Measurements from ENCODE around the gene ORAI2.
A peak's percentile ranks its signal among the peaks of the same experiment; 100 is the strongest.

The ORAI2 gene

DNA sequence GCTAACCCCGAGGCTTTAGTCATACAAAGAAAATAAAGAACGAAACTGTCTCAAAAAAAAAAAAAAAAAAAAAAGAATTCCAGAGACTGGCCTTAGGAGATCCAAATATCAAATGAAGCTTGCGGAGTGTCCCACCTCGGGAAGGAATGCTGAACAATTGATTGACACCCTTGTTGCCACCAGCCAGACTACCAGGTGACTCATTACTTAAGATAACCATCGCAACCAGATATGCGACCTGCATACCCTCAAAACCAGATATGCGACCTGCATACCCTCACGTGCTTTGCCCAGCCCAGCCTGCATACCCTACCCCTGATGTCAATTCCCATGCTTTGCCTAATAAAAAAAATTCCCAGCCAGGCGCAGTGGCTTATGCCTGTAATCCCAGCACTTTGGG, 39.9 kb upstream of the ORAI2 start:
- no peak for DNase-seq
- H3K9me3 Mint-ChIP-seq: no peaks in the 10 kb centered on the region
- no peaks in the 10 kb centered on the region for H3K27me3 Mint-ChIP-seq (ENCODE audit: low read depth, poor library complexity)

DNA sequence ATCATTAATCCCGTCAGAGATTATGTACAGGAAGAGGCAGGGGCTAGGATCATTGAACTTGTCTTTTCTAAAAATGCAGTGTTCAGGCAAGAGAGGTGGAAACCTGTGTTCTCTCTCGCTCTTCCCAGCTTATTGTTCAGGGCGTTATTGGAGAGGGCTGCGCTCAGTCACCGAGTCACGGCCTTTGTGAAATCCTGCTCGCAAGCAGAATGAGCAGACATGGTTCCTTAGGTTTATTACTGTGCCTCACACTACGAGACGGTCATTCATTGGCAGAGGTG, 37.8 kb upstream of the ORAI2 start:
- H3K4me1 Mint-ChIP-seq: peaks cover 18% of the 10 kb centered on the region
- no peak for DNase-seq
- TF ChIP-seq, protein P1, sequence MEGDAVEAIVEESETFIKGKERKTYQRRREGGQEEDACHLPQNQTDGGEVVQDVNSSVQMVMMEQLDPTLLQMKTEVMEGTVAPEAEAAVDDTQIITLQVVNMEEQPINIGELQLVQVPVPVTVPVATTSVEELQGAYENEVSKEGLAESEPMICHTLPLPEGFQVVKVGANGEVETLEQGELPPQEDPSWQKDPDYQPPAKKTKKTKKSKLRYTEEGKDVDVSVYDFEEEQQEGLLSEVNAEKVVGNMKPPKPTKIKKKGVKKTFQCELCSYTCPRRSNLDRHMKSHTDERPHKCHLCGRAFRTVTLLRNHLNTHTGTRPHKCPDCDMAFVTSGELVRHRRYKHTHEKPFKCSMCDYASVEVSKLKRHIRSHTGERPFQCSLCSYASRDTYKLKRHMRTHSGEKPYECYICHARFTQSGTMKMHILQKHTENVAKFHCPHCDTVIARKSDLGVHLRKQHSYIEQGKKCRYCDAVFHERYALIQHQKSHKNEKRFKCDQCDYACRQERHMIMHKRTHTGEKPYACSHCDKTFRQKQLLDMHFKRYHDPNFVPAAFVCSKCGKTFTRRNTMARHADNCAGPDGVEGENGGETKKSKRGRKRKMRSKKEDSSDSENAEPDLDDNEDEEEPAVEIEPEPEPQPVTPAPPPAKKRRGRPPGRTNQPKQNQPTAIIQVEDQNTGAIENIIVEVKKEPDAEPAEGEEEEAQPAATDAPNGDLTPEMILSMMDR (IDR thresholded peaks at IDR 0.05): no peak
- H3K9me3 Mint-ChIP-seq: no peaks in the 10 kb centered on the region
- peak overlapping the region; percentile 99 for H3K27ac Mint-ChIP-seq
- H3K36me3 Mint-ChIP-seq (ENCODE audit: low read depth): peaks cover 46% of the 10 kb centered on the region
- no peaks in the 10 kb centered on the region for H3K27me3 Mint-ChIP-seq (ENCODE audit: low read depth, poor library complexity)
- H3K4me3 Mint-ChIP-seq: peak overlapping the region; percentile 97

More for the DNA sequence above, 39.9 kb upstream of the ORAI2 start:
- TF ChIP-seq, protein P1 (IDR thresholded peaks at IDR 0.05): no peak
- H3K36me3 Mint-ChIP-seq (ENCODE audit: low read depth): peaks cover 28% of the 10 kb centered on the region
- H3K4me3 Mint-ChIP-seq: no peak overlapping the region
- peaks cover 18% of the 10 kb centered on the region for H3K4me1 Mint-ChIP-seq
- H3K27ac Mint-ChIP-seq: no peak overlapping the region

DNA sequence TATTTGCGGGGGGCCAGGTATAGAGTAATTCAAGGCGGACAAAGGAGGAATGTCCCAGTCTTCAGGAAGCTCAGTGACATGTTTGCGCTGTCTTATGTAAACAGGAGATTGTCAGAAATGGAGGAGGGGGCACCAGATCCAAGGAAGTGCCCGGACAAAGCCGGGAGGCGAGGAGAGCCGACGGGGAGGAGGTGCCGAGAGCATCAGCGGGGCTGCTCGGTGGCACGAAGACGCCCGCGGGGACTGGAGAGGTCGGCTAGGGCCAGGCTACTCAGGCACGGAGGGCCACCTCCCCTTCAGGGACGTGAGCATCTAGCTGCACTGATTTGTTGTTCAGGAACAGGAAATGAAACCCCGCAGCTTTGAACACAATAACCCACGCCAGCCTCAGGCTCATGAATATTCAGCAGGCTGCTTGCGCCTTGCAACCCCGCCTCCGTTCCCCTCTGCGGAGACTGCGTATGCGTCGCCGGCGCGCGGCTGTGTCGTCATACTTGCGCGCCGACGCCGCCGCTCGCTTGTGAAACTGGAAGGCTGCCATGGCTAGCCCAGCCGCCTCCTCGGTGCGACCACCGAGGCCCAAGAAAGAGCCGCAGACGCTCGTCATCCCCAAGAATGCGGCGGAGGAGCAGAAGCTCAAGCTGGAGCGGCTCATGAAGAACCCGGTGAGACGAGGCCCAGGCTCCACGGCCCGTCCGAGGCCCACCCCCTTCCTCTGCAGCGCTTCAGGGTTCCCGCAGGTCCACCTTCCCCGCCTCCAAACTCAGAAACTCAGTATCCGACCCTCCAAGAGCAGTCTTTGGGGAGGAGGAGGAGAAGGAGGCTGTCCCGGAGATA, 37.3 kb upstream of the ORAI2 start, which contains the start of gene PRKRIP1:
PRKRIP1 (plus strand) TSS at position 491 of the 837 bp plus-strand sequence; CDS start at position 540, 49 bp downstream.
- TF ChIP-seq, protein P1 (IDR thresholded peaks at IDR 0.05): no peak
- Mint-ChIP-seq H3K4me3 (peak within 1 kb of the TSS; percentile 97), H3K4me1 (peaks cover 18% of the 10 kb centered on the region), H3K27ac (peak within 1 kb of the TSS; percentile 99), H3K36me3 (ENCODE audit: low read depth) (peaks cover 52% of the 10 kb centered on the region), H3K9me3 (no peaks in the 10 kb centered on the region), H3K27me3 (ENCODE audit: low read depth, poor library complexity) (no peaks in the 10 kb centered on the region)
- peak; percentile 78 for DNase-seq

DNA sequence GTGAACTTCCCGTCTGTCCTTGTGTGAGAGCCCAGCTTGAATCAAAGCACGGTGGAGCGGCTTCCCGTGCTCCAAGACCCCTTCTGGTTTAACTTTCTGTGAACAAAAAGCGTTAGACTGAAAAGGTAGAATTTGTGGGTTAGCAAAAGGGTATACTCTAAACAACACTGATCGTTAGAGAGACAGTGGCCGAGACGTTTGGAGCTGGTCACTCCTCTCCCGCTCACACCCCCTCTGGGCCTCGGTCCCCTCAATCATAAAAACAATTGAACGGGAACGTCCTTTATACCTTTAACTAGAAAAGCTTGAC, 36.7 kb upstream of the ORAI2 start:
- Mint-ChIP-seq H3K27me3 (ENCODE audit: low read depth, poor library complexity) (no peaks in the 10 kb centered on the region), H3K4me3 (peak overlapping the region; percentile 97), H3K36me3 (ENCODE audit: low read depth) (peaks cover 53% of the 10 kb centered on the region), H3K27ac (peak overlapping the region; percentile 99), H3K9me3 (no peaks in the 10 kb centered on the region), H3K4me1 (peaks cover 18% of the 10 kb centered on the region)
- no peak for DNase-seq
- TF ChIP-seq, protein P1 (IDR thresholded peaks at IDR 0.05): no peak

DNA sequence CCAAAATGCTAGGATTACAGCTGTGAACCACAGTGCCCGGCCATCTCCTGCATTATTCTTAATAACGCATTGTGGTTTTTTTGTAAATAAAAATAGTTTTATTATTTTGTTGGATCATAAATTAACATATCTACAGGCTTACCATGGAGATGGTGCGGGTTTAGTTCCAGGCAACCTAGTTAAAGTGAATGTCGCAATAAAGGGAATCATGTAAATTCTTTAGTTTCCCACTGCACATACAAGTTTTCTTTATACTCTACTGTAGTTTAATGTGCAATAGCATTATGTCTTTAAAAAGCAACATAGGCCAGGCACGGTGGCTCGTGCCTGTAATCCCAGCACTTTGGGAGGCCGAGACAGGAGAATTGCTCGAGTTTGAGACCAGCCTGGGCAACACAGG, 34.8 kb upstream of the ORAI2 start:
- Mint-ChIP-seq H3K27me3 (ENCODE audit: low read depth, poor library complexity) (no peaks in the 10 kb centered on the region), H3K9me3 (no peaks in the 10 kb centered on the region), H3K4me1 (peaks cover 22% of the 10 kb centered on the region), H3K27ac (no peak overlapping the region), H3K36me3 (ENCODE audit: low read depth) (peaks cover 48% of the 10 kb centered on the region), H3K4me3 (no peak overlapping the region)
- TF ChIP-seq, protein P1 (IDR thresholded peaks at IDR 0.05): no peak
- DNase-seq: no peak

DNA sequence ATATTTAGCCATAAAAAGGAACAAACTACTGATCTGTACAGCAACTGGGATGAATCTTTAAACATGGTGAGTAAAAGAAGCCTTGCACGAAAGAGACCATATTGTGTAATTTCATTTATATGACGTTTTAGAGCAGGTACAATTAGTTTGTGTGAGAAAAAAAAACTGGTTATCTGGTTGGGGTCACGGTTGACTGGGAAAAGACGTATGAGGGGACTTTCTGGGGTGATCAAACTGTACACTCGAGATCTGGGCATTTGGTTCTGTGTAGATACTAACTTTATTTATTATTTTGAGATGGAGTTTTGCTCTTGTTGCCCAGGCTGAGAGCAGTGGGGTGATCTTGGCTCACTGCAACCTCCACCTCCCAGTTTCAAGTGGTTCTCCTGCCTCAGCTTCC, 33.0 kb upstream of the ORAI2 start:
- Mint-ChIP-seq H3K4me3 (no peak overlapping the region), H3K9me3 (no peaks in the 10 kb centered on the region), H3K4me1 (peaks cover 27% of the 10 kb centered on the region), H3K27ac (no peak overlapping the region), H3K36me3 (ENCODE audit: low read depth) (peaks cover 57% of the 10 kb centered on the region), H3K27me3 (ENCODE audit: low read depth, poor library complexity) (no peaks in the 10 kb centered on the region)
- no peak for DNase-seq
- TF ChIP-seq, protein P1 (IDR thresholded peaks at IDR 0.05): no peak

Measured in nephron progenitor cell (in vitro differentiated cells).